Neural cell (in vitro differentiated cells): Measurements from ENCODE around the gene MFRP. TPM values are rescaled to one million over a fixed set of nuclear protein-coding genes. Genes with fewer than 3 reads are reported as not detected.

ENCODE experiments used
- H2AFZ ChIP-seq: fragments of 200-600, 300-800 bp; sonication (generic), shearing (Covaris generic); 2 replicates; pipeline ENCODE4 v1.6.0; 2014; ENCODE audit warnings: low read depth, mild to moderate bottlenecking, antibody characterized with exemption, low read length, moderate library complexity
- H3F3A ChIP-seq: fragments of 200-600 bp; shearing (Covaris generic); 2 replicates; pipeline ENCODE4 v1.6.1; 2016; ENCODE audit warnings: mild to moderate bottlenecking, moderate library complexity, mixed read lengths, antibody characterized with exemption, low read length; ENCODE audit not compliant: insufficient read depth, poor library complexity, severe bottlenecking
- H3K27ac ChIP-seq: fragments of 200-600, 300-800 bp; sonication (generic), shearing (Covaris generic); 2 replicates; pipeline ENCODE4 v1.5.1; 2014; ENCODE audit warnings: mild to moderate bottlenecking, low read length, moderate library complexity
- H3K27me3 ChIP-seq: fragments of 300-800, 200-600 bp; sonication (generic), shearing (Covaris generic); 2 replicates; pipeline ENCODE4 v1.6.0; 2014; ENCODE audit warnings: mild to moderate bottlenecking, low read depth, low read length, moderate library complexity; ENCODE audit not compliant: insufficient read depth
- H3K36me3 ChIP-seq: fragments of 300-800, 200-600 bp; sonication (generic), shearing (Covaris generic); 2 replicates; pipeline ENCODE4 v1.5.1; 2014; ENCODE audit warnings: mild to moderate bottlenecking, antibody characterized with exemption, low read length, moderate library complexity; ENCODE audit not compliant: insufficient read depth
- H3K4me2 ChIP-seq: fragments of 300-800, 200-600 bp; sonication (generic), shearing (Covaris generic); 2 replicates; pipeline ENCODE4 v1.6.0; 2014; ENCODE audit warnings: mild to moderate bottlenecking, low read length
- H3K4me3 ChIP-seq: fragments of 300-800, 200-600 bp; sonication (generic), shearing (Covaris generic); 2 replicates; pipeline ENCODE4 v1.5.1; 2014; ENCODE audit warnings: mild to moderate bottlenecking, low read length, moderate library complexity
- H3K79me2 ChIP-seq: fragments of 200-600 bp; shearing (Covaris generic); replicated peaks from 2 replicates; pipeline ENCODE4 v1.6.0; 2014; ENCODE audit warnings: mild to moderate bottlenecking, low read length, moderate library complexity; ENCODE audit not compliant: insufficient read depth
- H3K9ac ChIP-seq: fragments of 300-800, 200-600 bp; sonication (generic), shearing (Covaris generic); 2 replicates; pipeline ENCODE4 v1.6.1; 2016; ENCODE audit warnings: mild to moderate bottlenecking, low read length, mixed read lengths
- H3K9me2 ChIP-seq: fragments of 200-600 bp; shearing (Covaris generic); 2 replicates; pipeline ENCODE4 v1.6.1; 2016; ENCODE audit warnings: mild to moderate bottlenecking, low read length, mixed read lengths; ENCODE audit not compliant: insufficient read depth
- H3K9me3 ChIP-seq: fragments of 200-600, 300-800 bp; sonication (generic), shearing (Covaris generic); 2 replicates; pipeline ENCODE4 v1.6.1; 2016; ENCODE audit warnings: mild to moderate bottlenecking, mixed run types, low read length, moderate library complexity, mixed read lengths
- H4K20me1 ChIP-seq: fragments of 200-600 bp; shearing (Covaris generic); 2 replicates; pipeline ENCODE4 v1.6.1; 2016; ENCODE audit warnings: mild to moderate bottlenecking, mixed run types; ENCODE audit not compliant: insufficient read depth
- CTCF ChIP-seq: fragments of 450-650 bp; IDR thresholded peaks from 2 replicates; pipeline ENCODE4 v1.5.1; 2014; ENCODE audit warnings: antibody characterized with exemption, mild to moderate bottlenecking, moderate library complexity; ENCODE audit not compliant: poor library complexity, severe bottlenecking
- EP300 ChIP-seq: fragments of 450-650 bp; conservative IDR thresholded peaks from 2 replicates; pipeline ENCODE4 v1.6.1; 2014; ENCODE audit warnings: antibody characterized with exemption, mild to moderate bottlenecking, moderate library complexity; ENCODE audit not compliant: poor library complexity, severe bottlenecking
- EZH2 ChIP-seq: fragments of 200-600, 300-800 bp; shearing (Covaris generic), sonication (generic); IDR thresholded peaks from 2 replicates; pipeline ENCODE4 v1.6.1; 2014; ENCODE audit warnings: antibody characterized with exemption, low read length, borderline replicate concordance, mild to moderate bottlenecking; ENCODE audit not compliant: insufficient read depth, poor library complexity, severe bottlenecking
- MXI1 ChIP-seq: fragments of 450-650 bp; conservative IDR thresholded peaks from 2 replicates; pipeline ENCODE4 v1.6.1; 2014; ENCODE audit warnings: antibody characterized with exemption, mild to moderate bottlenecking; ENCODE audit not compliant: poor library complexity, severe bottlenecking
- POLR2AphosphoS5 ChIP-seq: IDR thresholded peaks from 2 replicates; pipeline ENCODE4 v1.6.1; 2012
- RAD21 ChIP-seq: fragments of 450-650 bp; conservative IDR thresholded peaks from 2 replicates; pipeline ENCODE4 v1.6.1; 2014; ENCODE audit warnings: antibody characterized with exemption, mild to moderate bottlenecking, moderate library complexity
- REST ChIP-seq: IDR thresholded peaks from 2 replicates; pipeline ENCODE4 v1.6.1; 2012; ENCODE audit warnings: borderline replicate concordance
- SMC3 ChIP-seq: fragments of 450-650 bp; conservative IDR thresholded peaks from 2 replicates; pipeline ENCODE4 v1.6.1; 2014; ENCODE audit warnings: antibody characterized with exemption, mild to moderate bottlenecking, moderate library complexity; ENCODE audit not compliant: poor library complexity
- TAF1 ChIP-seq: IDR thresholded peaks from 2 replicates; pipeline ENCODE4 v1.6.1; 2012; ENCODE audit warnings: low read depth
- polyA plus RNA-seq: library from polyadenylated mRNA; depleted of rRNA; stranded (reverse); fragments of >200 nt; gene quantifications from 2 replicates; pipeline ENCODE4 v1.2.3, GENCODE V29; 2014

Gene MFRP
- polyA plus RNA-seq, 1 donor from 2014 or later = not detected

- no peaks in the 10 kb centered on the region for H4K20me1 ChIP-seq
- H3K9me3 ChIP-seq = no peaks in the 10 kb centered on the region
- H3K4me3 ChIP-seq = no peak overlapping the region
- no peak overlapping the region for H2AFZ ChIP-seq
- H3K4me2 ChIP-seq = no peak overlapping the region
- H3K9ac ChIP-seq = no peak overlapping the region
- H3K27ac ChIP-seq = no peak overlapping the region
- no peaks in the 10 kb centered on the region for H3F3A ChIP-seq
- no peaks in the 10 kb centered on the region for H3K27me3 ChIP-seq
- no peaks in the 10 kb centered on the region for H3K9me2 ChIP-seq
- H3K79me2 ChIP-seq = no peaks in the 10 kb centered on the region
- H3K36me3 ChIP-seq = no peaks in the 10 kb centered on the region
- TF ChIP-seq MXI1 (no peak), POLR2AphosphoS5 (no peak), SMC3 (peak; percentile 92), EP300 (no peak), EZH2 (no peak), TAF1 (no peak), RAD21 (peak; percentile 97), REST (no peak), CTCF (peak; percentile 95)
These were observed 27.6 kb upstream of the MFRP start for GRCh38 chr11:119373921-119374631.

- Histone ChIP-seq H3K4me2 (no peak overlapping the region), H3K79me2 (no peaks in the 10 kb centered on the region), H3K9ac (no peak overlapping the region), H3K27ac (no peak overlapping the region), H3K9me2 (no peaks in the 10 kb centered on the region), H3K4me3 (no peak overlapping the region), H3F3A (no peaks in the 10 kb centered on the region), H3K9me3 (no peaks in the 10 kb centered on the region), H4K20me1 (no peaks in the 10 kb centered on the region), H3K36me3 (no peaks in the 10 kb centered on the region), H3K27me3 (no peaks in the 10 kb centered on the region), H2AFZ (no peak overlapping the region)
- TF ChIP-seq CTCF (no peak), MXI1 (no peak), EP300 (no peak), REST (no peak), SMC3 (no peak), RAD21 (no peak), TAF1 (no peak), POLR2AphosphoS5 (no peak), EZH2 (no peak)
These were observed 26.8 kb upstream of the MFRP start for GRCh38 chr11:119373059-119373920.
